ENCODE results near the gene S100Z.
"Not testable (repeated sequence)": the region's sequence is repeated elsewhere in the genome, so short reads cannot be mapped to it uniquely, and the experiment has no call there.

S100Z gene

GRCh38 chr5:76816110-76816831 lies 33.5 kb upstream of the S100Z start:
- H3K9me3 Mint-ChIP-seq, result no peaks in the 10 kb centered on the region
- no peak for ATAC-seq (replicated peaks)
- H3K4me1 Mint-ChIP-seq, result peaks cover 9 to 14% of the 10 kb centered on the region in 2 donors
- no peak overlapping the region for H3K27ac Mint-ChIP-seq
- peaks cover 0 to under 1% of the 10 kb centered on the region in 2 donors for H3K36me3 Mint-ChIP-seq
- H3K27me3 Mint-ChIP-seq, result peaks cover 36 to 48% of the 10 kb centered on the region in 2 donors
- H3K4me3 Mint-ChIP-seq, result no peak overlapping the region
- DNase-seq, result no peak

GRCh38 chr5:76818844-76819831 lies 30.7 kb upstream of the S100Z start, which contains the start of gene F2RL1:
Gene F2RL1, plus strand, starts transcription at chr5:76819030. Its CDS starts 153 bp downstream, at chr5:76819183.
- H3K27me3 Mint-ChIP-seq, result peaks cover 45 to 61% of the 10 kb centered on the region in 2 donors
- no peaks in the 10 kb centered on the region for H3K9me3 Mint-ChIP-seq
- ATAC-seq (replicated peaks), result peak; percentile 34 to 50
- peaks cover 9 to 14% of the 10 kb centered on the region in 2 donors for H3K4me1 Mint-ChIP-seq
- peak within 1 kb of the TSS; percentile 69 to 81 for H3K4me3 Mint-ChIP-seq
- no peaks in the 10 kb centered on the region for H3K36me3 Mint-ChIP-seq
- DNase-seq, result no peak
- H3K27ac Mint-ChIP-seq, result no peak within 1 kb of the TSS

DNA sequence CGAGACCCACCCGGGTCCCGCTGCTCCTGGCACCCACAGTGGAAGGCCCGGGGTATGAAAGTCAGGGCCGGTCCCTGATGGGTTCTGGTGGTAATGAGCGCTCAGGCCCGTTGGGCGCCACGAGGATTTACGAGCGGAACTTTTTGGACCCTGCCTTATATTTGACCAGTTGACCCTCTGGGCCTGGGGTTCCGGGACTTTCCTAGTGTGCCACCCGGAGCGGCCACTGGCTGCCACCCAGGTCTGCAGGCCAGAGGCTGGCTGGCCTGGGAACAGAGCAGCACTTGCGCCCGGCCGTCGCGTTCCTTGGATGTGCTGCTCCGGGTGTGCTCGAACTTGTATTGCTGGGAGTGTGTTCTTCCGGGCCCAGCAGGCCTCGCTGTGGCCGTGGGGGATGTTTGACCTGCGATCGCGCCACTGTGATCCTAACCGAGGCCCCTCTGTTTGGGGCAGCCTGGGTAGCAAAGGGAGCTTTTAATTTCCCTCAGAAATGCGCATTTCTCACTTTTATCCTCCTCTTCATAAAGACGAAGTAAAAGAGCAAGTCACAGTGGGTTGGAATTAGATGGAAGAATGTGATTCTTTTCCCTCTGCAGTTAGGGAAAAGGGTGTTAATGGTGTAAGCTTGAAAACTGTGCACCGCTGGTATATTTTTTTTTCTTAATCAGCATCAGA lies 29.8 kb upstream of the S100Z start:
- peaks cover 45 to 61% of the 10 kb centered on the region in 2 donors for H3K27me3 Mint-ChIP-seq
- H3K27ac Mint-ChIP-seq, result peak overlapping the region; percentile 47
- H3K36me3 Mint-ChIP-seq, result no peaks in the 10 kb centered on the region
- no peaks in the 10 kb centered on the region for H3K9me3 Mint-ChIP-seq
- ATAC-seq (replicated peaks) (peak; percentile 10 to 42), DNase-seq (no peak)
- H3K4me1 Mint-ChIP-seq, result peaks cover 9 to 14% of the 10 kb centered on the region in 2 donors
- H3K4me3 Mint-ChIP-seq, result peak overlapping the region; percentile 69 to 81

DNA sequence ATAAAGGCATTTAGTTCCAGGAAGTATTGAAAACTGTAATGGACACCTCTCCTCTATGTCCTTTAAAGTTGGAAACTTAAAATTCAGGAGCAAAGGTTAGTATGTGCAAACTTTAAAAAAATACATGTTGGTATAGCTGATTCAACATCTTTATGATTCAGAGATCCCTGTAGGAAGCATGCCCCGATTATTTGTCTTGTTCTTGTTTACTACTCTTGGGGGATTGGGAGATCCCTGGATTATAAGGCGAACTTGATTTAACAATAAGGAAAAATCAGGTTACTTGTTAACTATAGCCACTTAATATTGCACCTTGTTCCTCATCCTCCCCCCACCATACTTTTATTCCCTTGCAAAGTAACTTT lies 29.3 kb upstream of the S100Z start:
- Mint-ChIP-seq H3K4me1 (peaks cover 9 to 14% of the 10 kb centered on the region in 2 donors), H3K36me3 (no peaks in the 10 kb centered on the region), H3K27me3 (peaks cover 41 to 57% of the 10 kb centered on the region in 2 donors), H3K9me3 (no peaks in the 10 kb centered on the region), H3K4me3 (no peak overlapping the region), H3K27ac (no peak overlapping the region)
- DNase-seq, result no peak
- ATAC-seq (replicated peaks), result no peak

- Mint-ChIP-seq H3K9me3 (no peaks in the 10 kb centered on the region), H3K4me3 (no peak overlapping the region), H3K27me3 (peaks cover 41 to 54% of the 10 kb centered on the region in 2 donors), H3K27ac (no peak overlapping the region), H3K36me3 (no peaks in the 10 kb centered on the region), H3K4me1 (peaks cover 9 to 14% of the 10 kb centered on the region in 2 donors)
- ATAC-seq (replicated peaks) (no peak), DNase-seq (no peak)
Measured at GRCh38 chr5:76821136-76821535, 28.7 kb upstream of the S100Z start.

GRCh38 chr5:76822105-76822731 lies 27.6 kb upstream of the S100Z start:
- not testable (repeated sequence) for H3K9me3 Mint-ChIP-seq; H3K36me3 Mint-ChIP-seq; DNase-seq; H3K4me3 Mint-ChIP-seq; ATAC-seq (replicated peaks); H3K27ac Mint-ChIP-seq
- peaks cover 33 to 50% of the 10 kb centered on the region in 2 donors for H3K27me3 Mint-ChIP-seq
- H3K4me1 Mint-ChIP-seq, result peaks cover 9 to 14% of the 10 kb centered on the region in 2 donors

- Mint-ChIP-seq H3K27me3 (peaks cover 9 to 17% of the 10 kb centered on the region in 2 donors), H3K4me1 (peaks cover 8 to 11% of the 10 kb centered on the region in 2 donors)
- not testable (repeated sequence) for ATAC-seq (replicated peaks); H3K27ac Mint-ChIP-seq; H3K36me3 Mint-ChIP-seq; H3K4me3 Mint-ChIP-seq; H3K9me3 Mint-ChIP-seq; DNase-seq
Measured at GRCh38 chr5:76826416-76826815, 23.4 kb upstream of the S100Z start.

GRCh38 chr5:76831110-76831452 lies 18.7 kb upstream of the S100Z start:
- Mint-ChIP-seq H3K27ac (no peak overlapping the region), H3K4me1 (peaks cover 8 to 11% of the 10 kb centered on the region in 2 donors), H3K4me3 (no peak overlapping the region), H3K27me3 (peaks cover 0 to 2% of the 10 kb centered on the region in 2 donors), H3K36me3 (no peaks in the 10 kb centered on the region), H3K9me3 (no peaks in the 10 kb centered on the region)
- ATAC-seq (replicated peaks), result peak; percentile 51 to 82
- peak; percentile 28 for DNase-seq

- DNase-seq (no peak), ATAC-seq (replicated peaks) (no peak)
- Mint-ChIP-seq H3K36me3 (no peaks in the 10 kb centered on the region), H3K27me3 (no peaks in the 10 kb centered on the region), H3K4me3 (no peak overlapping the region), H3K4me1 (peaks cover under 1 to 2% of the 10 kb centered on the region in 2 donors), H3K9me3 (no peaks in the 10 kb centered on the region), H3K27ac (no peak overlapping the region)
Measured at GRCh38 chr5:76836181-76836580, 13.6 kb upstream of the S100Z start.

- H3K9me3 Mint-ChIP-seq, result no peaks in the 10 kb centered on the region
- DNase-seq (no peak), ATAC-seq (replicated peaks) (no peak)
- H3K27ac Mint-ChIP-seq, result no peak overlapping the region
- no peak overlapping the region for H3K4me3 Mint-ChIP-seq
- H3K27me3 Mint-ChIP-seq, result no peaks in the 10 kb centered on the region
- no peaks in the 10 kb centered on the region for H3K4me1 Mint-ChIP-seq
- no peaks in the 10 kb centered on the region for H3K36me3 Mint-ChIP-seq
Measured at GRCh38 chr5:76836585-76836984, 13.2 kb upstream of the S100Z start.

GRCh38 chr5:76838481-76839261 lies 11.1 kb upstream of the S100Z start:
- H3K27ac Mint-ChIP-seq, result no peak overlapping the region
- peaks cover 0 to 4% of the 10 kb centered on the region in 2 donors for H3K27me3 Mint-ChIP-seq
- H3K4me1 Mint-ChIP-seq, result no peaks in the 10 kb centered on the region
- DNase-seq (no peak), ATAC-seq (replicated peaks) (no peak)
- H3K4me3 Mint-ChIP-seq, result no peak overlapping the region
- H3K9me3 Mint-ChIP-seq, result no peaks in the 10 kb centered on the region
- no peaks in the 10 kb centered on the region for H3K36me3 Mint-ChIP-seq

DNA sequence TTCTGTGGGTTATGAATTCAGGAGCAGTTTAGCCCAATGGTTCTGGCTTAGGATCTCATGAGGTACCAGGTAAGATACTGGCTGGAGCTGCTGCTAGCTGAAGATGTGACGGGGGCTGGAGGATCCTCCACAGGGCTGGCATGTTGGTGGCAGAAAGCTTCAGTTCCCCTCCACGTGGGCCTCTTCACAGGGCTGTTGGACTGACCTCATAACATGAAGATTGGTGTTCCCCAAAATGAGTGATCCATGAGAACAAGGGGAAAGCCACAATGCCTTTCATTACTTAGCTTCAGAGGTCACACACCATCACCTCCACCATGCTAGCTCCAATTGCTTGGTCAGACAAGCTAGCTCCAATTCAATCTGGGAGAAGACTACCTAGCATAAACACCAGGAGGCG lies 8.5 kb upstream of the S100Z start:
- H3K9me3 Mint-ChIP-seq, result no peaks in the 10 kb centered on the region
- H3K27me3 Mint-ChIP-seq, result peaks cover 0 to 4% of the 10 kb centered on the region in 2 donors
- H3K4me3 Mint-ChIP-seq, result no peak overlapping the region
- peak in 1 of 2 donors; percentile 49 for ATAC-seq (replicated peaks)
- no peak for DNase-seq
- no peaks in the 10 kb centered on the region for H3K36me3 Mint-ChIP-seq
- H3K4me1 Mint-ChIP-seq, result no peaks in the 10 kb centered on the region
- H3K27ac Mint-ChIP-seq, result no peak overlapping the region

GRCh38 chr5:76845890-76846289 lies 3.9 kb upstream of the S100Z start:
- Mint-ChIP-seq H3K4me3 (no peak overlapping the region), H3K36me3 (peaks cover 0 to 2% of the 10 kb centered on the region in 2 donors), H3K27me3 (peaks cover 0 to 4% of the 10 kb centered on the region in 2 donors), H3K27ac (no peak overlapping the region), H3K4me1 (peaks cover 9 to 12% of the 10 kb centered on the region in 2 donors), H3K9me3 (no peaks in the 10 kb centered on the region)
- DNase-seq (no peak), ATAC-seq (replicated peaks) (no peak)
